HG03196 (cell line): ENCODE results near the gene SLC12A9.
"Not testable (repeated sequence)": the region's sequence is repeated elsewhere in the genome, so short reads cannot be mapped to it uniquely, and the experiment has no call there.

Experiments
- ATAC-seq: cut with Tn5 transposase; IDR thresholded peaks from one replicate; pipeline ENCODE4 v1.9.1; 2021; ENCODE audit not compliant: unreplicated experiment

Gene SLC12A9

GRCh38 chr7:100825215-100825671 is 27.3 kb upstream of the SLC12A9 start:
- no peak for ATAC-seq

- no peak for ATAC-seq
Measured at GRCh38 chr7:100825751-100826513, 26.6 kb upstream of the SLC12A9 start.

- no peak for ATAC-seq
Measured at GRCh38 chr7:100826514-100827329, 25.8 kb upstream of the SLC12A9 start.

- no peak for ATAC-seq
Measured at GRCh38 chr7:100827330-100828226, 24.9 kb upstream of the SLC12A9 start, which contains the start of gene EPHB4. Gene EPHB4 (minus strand): TSS chr7:100827523. CDS start chr7:100827030, 493 bp downstream.

GRCh38 chr7:100829150-100829716 is 23.3 kb upstream of the SLC12A9 start:
- no peak for ATAC-seq

GRCh38 chr7:100830396-100830795 is 22.1 kb upstream of the SLC12A9 start:
- no peak for ATAC-seq

- no peak for ATAC-seq
Measured at GRCh38 chr7:100832281-100832633, 20.3 kb upstream of the SLC12A9 start.

GRCh38 chr7:100835903-100836811 is 16.4 kb upstream of the SLC12A9 start:
- ATAC-seq = no peak

GRCh38 chr7:100836812-100837098 is 15.8 kb upstream of the SLC12A9 start:
- ATAC-seq = no peak

GRCh38 chr7:100837099-100837836 is 15.2 kb upstream of the SLC12A9 start:
- no peak for ATAC-seq

- ATAC-seq = no peak
Measured at GRCh38 chr7:100839361-100839760, 13.2 kb upstream of the SLC12A9 start.

GRCh38 chr7:100840470-100841100 is 11.9 kb upstream of the SLC12A9 start:
- no peak for ATAC-seq

GRCh38 chr7:100847360-100847759 is 5.2 kb upstream of the SLC12A9 start:
- ATAC-seq = no peak

- ATAC-seq = no peak
Measured at GRCh38 chr7:100854146-100854895, 1.8 kb downstream of the SLC12A9 start.

- not testable (repeated sequence) for ATAC-seq
Measured at GRCh38 chr7:100854899-100855298, 2.4 kb downstream of the SLC12A9 start.

- ATAC-seq = no peak
Measured at GRCh38 chr7:100855515-100855914, 3.0 kb downstream of the SLC12A9 start.

GRCh38 chr7:100856871-100857282 is 4.4 kb downstream of the SLC12A9 start:
- ATAC-seq = no peak

- no peak for ATAC-seq
Measured at GRCh38 chr7:100859856-100860255, 7.3 kb downstream of the SLC12A9 start.
